Adrenal gland (tissue), 12 donors: ENCODE measurements around the gene ZBTB46. TPM values are rescaled to one million over a fixed set of nuclear protein-coding genes. Genes with fewer than 3 reads are reported as not detected.
A peak's percentile ranks its signal among the peaks of the same experiment; 100 is the strongest.

Experiments
- DNase-seq, 7 donors: peaks; one replicate each; pipeline ENCODE4 v3.0.0-alpha.2; 2019 to 2020
- H3K27ac ChIP-seq, 5 donors: fragments of 200-600 bp; sonication (generic) in 4 of 5; 1 replicate in 3 of 5; 2 replicates in 2 of 5; pipeline versions ENCODE4 v1.5.1 to v1.8.0; 2016 to 2020; ENCODE audit warnings: mild to moderate bottlenecking in 1 of 5
- H3K27me3 ChIP-seq: fragments of 200-600 bp; 2 replicates; pipeline ENCODE4 v1.8.0; 2021
- H3K36me3 ChIP-seq, 2 donors: fragments of 200-600 bp; replicated peaks in 1 of 2; 1 replicate in 1 of 2; 2 replicates in 1 of 2; pipeline versions ENCODE4 v1.5.1 to v1.8.0; 2018 to 2022
- H3K4me1 ChIP-seq, 2 donors: fragments of 200-600 bp; replicated peaks in 1 of 2; 1 replicate in 1 of 2; 2 replicates in 1 of 2; pipeline versions ENCODE4 v1.5.1 to v1.8.0; 2018 to 2021
- H3K4me3 ChIP-seq, 4 donors: fragments of 200-600 bp; sonication (generic) in 3 of 4; one replicate each; pipeline ENCODE4 v1.5.1; 2016 to 2018
- H3K9me3 ChIP-seq, 3 donors: fragments of 200-600 bp; sonication (generic) in 1 of 3; replicated peaks in 1 of 3; 1 replicate in 2 of 3; 2 replicates in 1 of 3; pipeline versions ENCODE4 v1.5.1 to v1.8.0; 2016 to 2021
- POLR2A ChIP-seq, 2 donors: fragments of 450-650 bp; IDR thresholded peaks; one replicate each; pipeline ENCODE4 v1.6.1; 2017; ENCODE audit warnings: antibody characterized with exemption in 2 of 2, mild to moderate bottlenecking in 2 of 2, moderate library complexity in 1 of 2
- WGBS, 4 donors: extraction: QIAGEN DNeasy Blood & Tissue Kit in 2 of 4; methylation state at CpG; one replicate each; pipeline versions ENCODE4 v1.1.5 to v1.1.7; 2013 to 2017; 5-methylcytosine and 5-hydroxymethylcytosine counted together
- intact Hi-C, 2 donors: fragments of 100-400 bp; cut with DNase I; formaldehyde crosslinking; loops; one replicate each; pipeline versions ENCODE4 v1.14.1 to v1.15.0; 2022 to 2023
- polyA plus RNA-seq, 3 donors: library from polyadenylated mRNA; stranded (reverse); fragments of 200-250 nt in 2 of 3; fragments of 350-450 nt in 1 of 3; fragmentation: Illumina TruSeq in 1 of 3; extraction: RNeasy Lipid Tissue Mini Kit (QIAGEN cat#74804) in 1 of 3; gene quantifications; one replicate each; pipeline ENCODE4 v1.2.3, GENCODE V29; 2013 to 2014
- total RNA-seq, 9 donors: library from RNA; depleted of rRNA in 4 of 9; stranded (reverse); fragments of >200 nt in 4 of 9; fragments of 120-200 nt in 1 of 9; fragmentation: NEBNext Ultra II Directional in 1 of 9; extraction: Animal tissue kit (Norgen Biotek cat#: 25700) in 1 of 9; gene quantifications; one replicate each; pipeline versions ENCODE4 v1.1.0 to v1.2.4, GENCODE V29; 2013 to 2023
- TF ChIP-seq, protein P1 (sequence below), 6 experiments: fragments of 450-650 bp in 4 of 6; fragments of 200-600 bp in 2 of 6; sonication (generic) in 1 of 6; IDR thresholded peaks; 1 replicate in 5 of 6; 2 replicates in 1 of 6; pipeline versions ENCODE4 v1.5.1 to v1.8.0; 2016 to 2021; ENCODE audit warnings: antibody characterized with exemption in 6 of 6, mild to moderate bottlenecking in 2 of 6, moderate library complexity in 1 of 6
- donor health status: healthy with polysubstance abuse.
- donor health status: Bipolar disorder and iron deficiency.
- donor health status: DM: yes; HTN: yes; CAD: no.
- donor health status: DM: no; HTN: no; CAD: no.
- donor health status: DM: no; HTN: no; CAD: no.
- donor health status: DM: yes; HTN: yes; CAD: no.

The ZBTB46 gene
- total and polyA plus RNA-seq, 12 donors, result 0.77 to 22.4 (median 10.6) TPM

DNA sequence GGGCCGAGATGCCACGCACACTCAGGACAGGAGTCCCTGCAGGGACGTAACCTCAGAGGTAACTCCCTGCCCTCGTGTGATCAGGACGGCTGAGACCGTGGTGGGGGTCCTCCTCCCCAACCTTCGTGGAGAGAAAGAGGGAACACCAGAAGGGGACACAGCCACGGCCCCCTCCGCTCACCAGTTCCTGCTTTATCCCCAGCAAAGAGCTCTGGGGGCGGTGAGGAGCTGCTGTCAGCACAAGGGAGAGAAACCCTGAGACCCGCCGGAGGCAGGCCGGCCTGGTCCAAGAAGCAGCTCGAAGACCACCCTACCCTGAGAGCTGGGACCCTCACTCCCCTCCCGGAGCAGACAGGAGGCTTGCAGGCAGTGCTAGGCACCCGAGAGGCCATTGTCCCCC, 47.1 kb downstream of the ZBTB46 start:
- no peak for DNase-seq
- no peak overlapping the region for H3K4me3 ChIP-seq
- 80 to 90% (median 86%) methylated on average over 1 to 16 of the region's 16 CpGs for WGBS, 4 donors

DNA sequence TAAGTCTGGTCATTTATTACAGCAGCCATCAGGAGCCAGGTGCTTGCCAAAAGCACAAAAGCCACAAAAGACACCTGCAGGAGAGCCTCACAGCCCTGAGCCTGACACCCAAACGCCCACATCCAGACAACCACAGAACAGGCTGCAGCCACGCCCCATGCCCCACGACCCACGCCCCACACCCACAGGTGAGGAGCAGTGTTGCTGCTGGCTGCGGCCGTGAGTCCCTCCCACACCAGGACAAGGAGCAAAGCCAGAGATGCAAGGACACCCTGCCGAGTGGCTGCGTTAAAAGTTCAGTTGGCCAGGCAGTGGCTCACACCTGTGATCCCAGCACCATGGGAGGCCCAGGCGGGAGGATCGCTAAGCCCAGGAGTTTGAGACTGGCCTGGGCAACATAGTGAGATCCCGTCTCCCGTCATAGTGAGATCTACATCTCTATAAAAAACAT, 48.5 kb downstream of the ZBTB46 start:
- intact Hi-C loops, result loop anchor here in 1 of 2 donors (10.0 kb wide), 1 partner anchor 192 kb away; the partner anchor contains the start of gene SAMD10
- Histone ChIP-seq H3K27ac (no peak overlapping the region), H3K4me1 (no peaks in the 10 kb centered on the region), H3K4me3 (no peak overlapping the region), H3K9me3 (no peaks in the 10 kb centered on the region), H3K27me3 (no peaks in the 10 kb centered on the region), H3K36me3 (no peaks in the 10 kb centered on the region)
- 76 to 92% (median 83%) methylated on average over 3 to 12 of the region's 12 CpGs for WGBS, 4 donors
- DNase-seq, result no peak
- TF ChIP-seq, protein P1, sequence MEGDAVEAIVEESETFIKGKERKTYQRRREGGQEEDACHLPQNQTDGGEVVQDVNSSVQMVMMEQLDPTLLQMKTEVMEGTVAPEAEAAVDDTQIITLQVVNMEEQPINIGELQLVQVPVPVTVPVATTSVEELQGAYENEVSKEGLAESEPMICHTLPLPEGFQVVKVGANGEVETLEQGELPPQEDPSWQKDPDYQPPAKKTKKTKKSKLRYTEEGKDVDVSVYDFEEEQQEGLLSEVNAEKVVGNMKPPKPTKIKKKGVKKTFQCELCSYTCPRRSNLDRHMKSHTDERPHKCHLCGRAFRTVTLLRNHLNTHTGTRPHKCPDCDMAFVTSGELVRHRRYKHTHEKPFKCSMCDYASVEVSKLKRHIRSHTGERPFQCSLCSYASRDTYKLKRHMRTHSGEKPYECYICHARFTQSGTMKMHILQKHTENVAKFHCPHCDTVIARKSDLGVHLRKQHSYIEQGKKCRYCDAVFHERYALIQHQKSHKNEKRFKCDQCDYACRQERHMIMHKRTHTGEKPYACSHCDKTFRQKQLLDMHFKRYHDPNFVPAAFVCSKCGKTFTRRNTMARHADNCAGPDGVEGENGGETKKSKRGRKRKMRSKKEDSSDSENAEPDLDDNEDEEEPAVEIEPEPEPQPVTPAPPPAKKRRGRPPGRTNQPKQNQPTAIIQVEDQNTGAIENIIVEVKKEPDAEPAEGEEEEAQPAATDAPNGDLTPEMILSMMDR (IDR thresholded peaks at IDR 0.05), result no peak
- no peak for TF ChIP-seq POLR2A (IDR thresholded peaks at IDR 0.05)

More for the DNA sequence above, 47.1 kb downstream of the ZBTB46 start:
- Histone ChIP-seq H3K27ac (peak overlapping the region in 1 of 5 donors; percentile 36), H3K4me1 (peaks cover 0 to under 1% of the 10 kb centered on the region in 2 donors), H3K36me3 (peaks cover 0 to under 1% of the 10 kb centered on the region in 2 donors), H3K9me3 (no peaks in the 10 kb centered on the region), H3K27me3 (no peaks in the 10 kb centered on the region)
- no peak for TF ChIP-seq POLR2A (IDR thresholded peaks at IDR 0.05)
- TF ChIP-seq, protein P1 (IDR thresholded peaks at IDR 0.05), result no peak
- intact Hi-C loops, result loop anchor here in 1 of 2 donors (10.0 kb wide), 1 partner anchor 191 kb away; the partner anchor contains the start of gene SAMD10

DNA sequence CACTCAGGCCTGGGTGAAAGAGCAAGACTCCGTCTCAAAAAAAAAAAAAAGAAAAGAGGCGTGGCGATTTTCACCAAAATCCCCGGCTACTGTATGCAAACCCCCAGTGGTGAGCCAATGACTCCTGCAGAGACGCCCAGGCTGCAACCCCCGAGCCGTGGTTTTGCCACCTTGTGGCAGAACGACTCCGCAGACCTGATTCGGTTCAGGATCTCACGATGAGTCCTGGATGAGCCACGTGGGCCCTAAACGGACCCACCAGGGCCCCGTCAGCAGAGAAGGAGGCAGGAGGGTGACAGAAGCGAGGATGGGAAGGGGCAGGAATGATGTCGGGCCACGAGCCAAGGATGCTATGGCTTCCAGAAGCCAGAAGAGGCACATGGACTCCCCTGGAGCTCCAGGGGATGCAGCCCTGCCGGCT, 49.0 kb downstream of the ZBTB46 start:
- Histone ChIP-seq H3K4me1 (no peaks in the 10 kb centered on the region), H3K9me3 (no peaks in the 10 kb centered on the region), H3K36me3 (no peaks in the 10 kb centered on the region), H3K27ac (no peak overlapping the region), H3K4me3 (no peak overlapping the region), H3K27me3 (no peaks in the 10 kb centered on the region)
- intact Hi-C loops, result loop anchor here in 1 of 2 donors (10.0 kb wide), 1 partner anchor 193 kb away; the partner anchor contains the start of gene SAMD10
- no peak for DNase-seq
- TF ChIP-seq POLR2A (IDR thresholded peaks at IDR 0.05), result no peak
- TF ChIP-seq, protein P1 (IDR thresholded peaks at IDR 0.05), result no peak
- 71 to 74% (median 74%) methylated on average over 15 to 18 of the region's 18 CpGs for WGBS, 4 donors

DNA sequence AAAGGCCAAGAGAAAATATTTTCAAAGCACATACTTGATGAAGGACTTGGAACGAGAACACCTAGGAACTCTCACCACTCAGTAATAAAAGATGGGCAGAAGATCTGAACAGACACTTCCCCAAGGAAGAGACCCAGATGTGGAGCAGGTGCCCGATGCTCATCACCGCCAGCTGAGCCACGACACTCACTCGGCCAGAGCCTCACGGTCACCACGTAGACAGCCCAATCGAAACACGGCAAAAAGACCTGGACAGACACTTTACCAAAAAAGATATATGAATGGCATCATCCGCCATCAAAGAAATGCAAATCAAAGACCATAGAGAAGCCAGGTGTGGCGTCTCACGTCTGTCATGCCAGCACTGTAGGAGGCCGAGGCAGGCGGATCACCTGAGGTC, 49.9 kb downstream of the ZBTB46 start:
- Histone ChIP-seq H3K27me3 (no peaks in the 10 kb centered on the region), H3K36me3 (no peaks in the 10 kb centered on the region), H3K9me3 (no peaks in the 10 kb centered on the region), H3K27ac (no peak overlapping the region), H3K4me3 (no peak overlapping the region), H3K4me1 (no peaks in the 10 kb centered on the region)
- intact Hi-C loops, result loop anchor here in 1 of 2 donors (10.0 kb wide), 1 partner anchor 194 kb away; the partner anchor contains the start of gene SAMD10
- no peak for TF ChIP-seq POLR2A (IDR thresholded peaks at IDR 0.05)
- TF ChIP-seq, protein P1 (IDR thresholded peaks at IDR 0.05), result no peak
- 87 to 92% (median 91%) methylated on average over 14 of the region's 14 CpGs for WGBS, 4 donors
- DNase-seq, result no peak
